NCI-H526 treated with DMSO at 0.1 percent for 48 hours (cell line): Measurements from ENCODE around the gene C3AR1.
"Not testable (repeated sequence)": the region's sequence is repeated elsewhere in the genome, so short reads cannot be mapped to it uniquely, and the experiment has no call there.

Experiments used
- DNase-seq: peaks from one replicate; lab custom pipeline; 2025; lab: John Stamatoyannopoulos, UW

Gene C3AR1

DNA sequence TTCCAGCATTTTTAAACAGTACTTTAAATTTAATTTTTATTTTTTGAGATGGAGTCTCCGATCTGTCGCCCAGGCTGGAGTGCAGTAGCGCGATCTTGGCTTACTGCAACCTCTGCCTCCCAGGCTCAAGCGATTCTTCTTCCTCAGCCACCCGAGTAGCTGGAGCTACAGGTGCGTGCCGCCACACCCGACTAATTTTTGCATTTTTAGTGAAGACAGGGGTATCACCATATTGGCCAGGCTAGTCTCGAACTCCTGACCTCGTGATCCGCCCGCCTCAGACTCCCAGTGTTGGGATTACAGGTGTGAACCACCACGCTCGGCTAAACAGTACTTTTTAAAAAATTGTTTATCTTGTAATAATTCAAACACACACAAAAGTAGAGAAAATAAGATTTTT, 37.9 kb downstream of the C3AR1 start:
- DNase-seq = no peak

- no peak for DNase-seq
Measured at GRCh38 chr12:8027856-8028255, 38.3 kb downstream of the C3AR1 start.

- DNase-seq = peak; percentile 97
Measured at GRCh38 chr12:8026291-8026900, 39.8 kb downstream of the C3AR1 start.

DNA sequence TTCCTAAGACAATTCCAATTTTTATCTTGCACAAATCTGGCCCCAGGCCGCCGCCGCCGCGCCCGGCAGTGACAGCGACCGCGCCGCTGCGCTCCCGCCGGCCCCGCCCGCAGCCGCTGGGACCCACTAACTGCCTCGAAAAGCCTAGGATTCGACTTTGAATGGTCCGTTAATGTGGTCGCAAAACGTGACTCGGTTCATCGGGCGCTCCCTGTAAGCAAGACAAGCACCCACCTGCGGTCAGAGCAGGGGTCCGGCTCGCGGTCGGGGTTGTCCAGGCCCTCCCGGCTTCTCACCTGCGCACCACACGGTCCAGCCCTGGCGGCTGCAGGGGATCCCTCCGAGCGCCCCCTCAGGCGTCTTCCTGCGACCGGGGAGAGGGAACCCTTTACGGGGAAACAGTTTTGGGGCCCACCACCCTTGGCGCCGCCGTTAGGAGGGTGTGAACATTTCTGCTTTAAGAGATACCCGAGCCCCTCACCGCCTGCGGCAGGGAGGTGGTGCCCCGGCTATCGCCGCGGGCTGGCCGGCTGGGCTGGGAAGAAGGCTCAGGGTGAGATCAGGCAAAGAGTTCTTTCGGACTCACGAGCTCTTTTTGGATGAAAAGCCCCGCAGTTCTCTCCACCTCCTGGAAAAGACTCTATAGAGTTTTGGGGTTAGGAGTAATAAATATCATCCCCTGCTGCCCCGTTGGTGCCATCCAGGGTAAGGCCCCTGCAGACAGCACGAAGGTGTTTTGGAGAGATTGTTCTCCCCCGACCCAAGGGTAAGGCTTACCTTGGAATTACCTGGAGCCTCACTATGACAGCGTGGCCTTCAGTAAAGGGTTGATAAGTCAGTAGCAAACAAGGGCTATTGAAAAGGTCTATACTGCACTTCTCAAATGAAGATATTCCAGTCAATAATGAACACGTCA, 47.2 kb downstream of the C3AR1 start:
- no peak for DNase-seq

DNA sequence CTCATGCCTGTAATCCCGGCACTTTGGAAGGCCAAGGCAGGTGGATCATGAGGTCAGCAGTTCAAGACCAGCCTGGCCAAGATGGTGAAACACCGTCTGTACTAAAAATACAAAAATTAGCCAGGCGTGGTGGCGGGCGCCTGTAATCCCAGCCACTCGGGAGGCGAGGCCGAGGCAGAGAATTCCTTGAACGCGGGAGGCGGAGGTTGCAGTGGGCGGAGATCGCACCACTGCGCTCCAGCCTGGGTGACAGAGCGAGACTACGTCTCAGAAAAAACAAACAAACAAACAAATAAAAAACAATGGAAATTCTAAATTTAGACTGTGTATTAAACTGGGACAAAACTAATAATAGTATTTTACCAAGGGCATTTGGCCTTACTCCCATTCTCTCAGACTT, 47.9 kb downstream of the C3AR1 start:
- not testable (repeated sequence) for DNase-seq

GRCh38 chr12:8014836-8015235, 51.3 kb downstream of the C3AR1 start:
- DNase-seq = no peak

GRCh38 chr12:8012651-8013309, 53.4 kb downstream of the C3AR1 start:
- DNase-seq = no peak

DNA sequence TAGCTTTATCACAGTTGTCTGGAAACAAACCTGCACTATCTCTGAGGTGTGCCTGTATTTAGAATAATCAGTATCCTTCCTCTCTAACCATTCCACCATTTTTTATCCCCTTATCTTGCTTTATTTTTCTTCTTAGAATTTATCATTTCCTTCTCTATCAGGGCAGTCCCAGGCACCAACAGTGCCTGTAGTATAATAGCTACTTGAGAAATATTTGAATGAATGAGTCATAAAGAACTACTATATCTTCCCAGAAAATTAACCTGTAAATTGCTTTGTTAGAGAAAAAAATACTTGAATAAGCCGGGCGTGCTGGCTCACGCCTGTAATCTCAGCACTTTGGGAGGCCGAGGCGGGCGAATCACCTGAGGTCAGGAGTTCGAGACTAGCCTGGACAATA, 54.8 kb downstream of the C3AR1 start:
- no peak for DNase-seq
